DOHH2 (cell line): ENCODE results near the gene NDUFA8.

ENCODE experiments used
- EZH2phosphoT487 ChIP-seq: fragments of 200-600 bp; sonication (generic); IDR thresholded peaks from 2 replicates; pipeline ENCODE4 v1.6.1; 2017; ENCODE audit warnings: borderline replicate concordance, mild to moderate bottlenecking, antibody characterized with exemption, low read length, moderate library complexity, mixed read lengths
- TF ChIP-seq, protein P1 (sequence below): fragments of 200-600 bp; sonication (generic); IDR thresholded peaks from one replicate; pipeline ENCODE4 v1.5.1; 2014; ENCODE audit warnings: antibody characterized with exemption, mild to moderate bottlenecking, low read depth, low read length; ENCODE audit not compliant: poor library complexity, severe bottlenecking

DNA sequence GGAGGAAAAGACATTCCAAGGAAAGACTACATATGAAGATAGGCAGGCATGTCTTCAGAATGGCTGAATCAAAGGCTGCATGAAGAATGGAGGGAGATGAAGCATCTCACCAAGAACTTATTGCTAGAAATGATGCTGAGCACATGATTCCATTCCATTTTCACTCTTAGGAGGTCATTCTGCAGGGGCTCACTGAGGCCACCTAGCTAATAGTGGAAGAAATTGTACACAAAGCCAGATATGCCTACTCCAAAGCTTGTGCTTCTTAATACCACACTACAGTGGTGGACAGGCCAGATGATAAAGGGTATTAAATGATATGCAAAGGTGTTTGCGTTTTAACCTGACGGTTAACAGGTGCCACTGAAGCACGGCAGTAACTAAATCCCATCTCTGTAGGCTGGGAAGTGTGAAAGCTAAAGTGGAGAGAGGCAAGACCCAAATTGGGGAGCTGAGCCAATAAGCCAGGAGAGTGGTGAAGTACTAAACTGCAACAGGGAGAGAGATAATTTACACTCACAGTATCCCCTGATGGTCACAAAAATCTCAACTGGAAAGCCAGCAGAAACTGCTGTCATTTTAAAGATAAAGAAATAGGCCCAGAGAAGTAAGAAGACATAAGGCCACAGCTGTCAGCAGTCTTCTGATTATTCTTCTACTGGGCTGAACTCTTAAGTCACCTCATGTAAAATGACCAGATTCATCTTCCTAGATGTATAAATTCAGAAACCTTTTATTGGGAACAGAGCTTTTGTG is 14.6 kb downstream of the NDUFA8 start:
- TF ChIP-seq EZH2phosphoT487: no peak
- TF ChIP-seq, protein P1, sequence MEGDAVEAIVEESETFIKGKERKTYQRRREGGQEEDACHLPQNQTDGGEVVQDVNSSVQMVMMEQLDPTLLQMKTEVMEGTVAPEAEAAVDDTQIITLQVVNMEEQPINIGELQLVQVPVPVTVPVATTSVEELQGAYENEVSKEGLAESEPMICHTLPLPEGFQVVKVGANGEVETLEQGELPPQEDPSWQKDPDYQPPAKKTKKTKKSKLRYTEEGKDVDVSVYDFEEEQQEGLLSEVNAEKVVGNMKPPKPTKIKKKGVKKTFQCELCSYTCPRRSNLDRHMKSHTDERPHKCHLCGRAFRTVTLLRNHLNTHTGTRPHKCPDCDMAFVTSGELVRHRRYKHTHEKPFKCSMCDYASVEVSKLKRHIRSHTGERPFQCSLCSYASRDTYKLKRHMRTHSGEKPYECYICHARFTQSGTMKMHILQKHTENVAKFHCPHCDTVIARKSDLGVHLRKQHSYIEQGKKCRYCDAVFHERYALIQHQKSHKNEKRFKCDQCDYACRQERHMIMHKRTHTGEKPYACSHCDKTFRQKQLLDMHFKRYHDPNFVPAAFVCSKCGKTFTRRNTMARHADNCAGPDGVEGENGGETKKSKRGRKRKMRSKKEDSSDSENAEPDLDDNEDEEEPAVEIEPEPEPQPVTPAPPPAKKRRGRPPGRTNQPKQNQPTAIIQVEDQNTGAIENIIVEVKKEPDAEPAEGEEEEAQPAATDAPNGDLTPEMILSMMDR: peak; percentile 60
